Measurements from ENCODE around the gene NAA40.

DNA sequence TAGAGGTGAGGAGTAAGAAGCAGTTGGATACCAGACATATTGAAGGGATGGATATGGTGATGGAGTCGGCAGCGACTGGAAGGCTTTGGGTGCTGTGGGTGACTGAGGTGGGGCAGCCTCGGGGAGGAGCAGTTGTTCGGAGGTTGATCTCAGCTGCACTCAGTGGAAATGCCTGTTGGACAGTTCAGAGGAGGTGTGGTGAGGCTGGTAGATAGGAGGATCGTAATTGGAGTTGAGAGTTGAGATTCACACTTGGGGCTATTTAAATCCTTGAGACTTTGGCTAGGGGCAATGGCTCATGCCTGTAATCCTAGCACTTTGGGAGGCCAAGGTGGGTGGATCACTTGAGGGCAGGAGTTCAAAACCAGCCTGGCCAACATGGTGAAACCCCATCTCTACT lies 54.3 kb downstream of the NAA40 start:
- no peak for TF ChIP-seq POLR2A (IDR thresholded peaks at IDR 0.05)
- TF ChIP-seq, protein P1, sequence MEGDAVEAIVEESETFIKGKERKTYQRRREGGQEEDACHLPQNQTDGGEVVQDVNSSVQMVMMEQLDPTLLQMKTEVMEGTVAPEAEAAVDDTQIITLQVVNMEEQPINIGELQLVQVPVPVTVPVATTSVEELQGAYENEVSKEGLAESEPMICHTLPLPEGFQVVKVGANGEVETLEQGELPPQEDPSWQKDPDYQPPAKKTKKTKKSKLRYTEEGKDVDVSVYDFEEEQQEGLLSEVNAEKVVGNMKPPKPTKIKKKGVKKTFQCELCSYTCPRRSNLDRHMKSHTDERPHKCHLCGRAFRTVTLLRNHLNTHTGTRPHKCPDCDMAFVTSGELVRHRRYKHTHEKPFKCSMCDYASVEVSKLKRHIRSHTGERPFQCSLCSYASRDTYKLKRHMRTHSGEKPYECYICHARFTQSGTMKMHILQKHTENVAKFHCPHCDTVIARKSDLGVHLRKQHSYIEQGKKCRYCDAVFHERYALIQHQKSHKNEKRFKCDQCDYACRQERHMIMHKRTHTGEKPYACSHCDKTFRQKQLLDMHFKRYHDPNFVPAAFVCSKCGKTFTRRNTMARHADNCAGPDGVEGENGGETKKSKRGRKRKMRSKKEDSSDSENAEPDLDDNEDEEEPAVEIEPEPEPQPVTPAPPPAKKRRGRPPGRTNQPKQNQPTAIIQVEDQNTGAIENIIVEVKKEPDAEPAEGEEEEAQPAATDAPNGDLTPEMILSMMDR (IDR thresholded peaks at IDR 0.05): no peak

Data from testis (tissue), 2 donors.